Stimulated activated CD4-positive, alpha-beta T cell treated with anti-CD3 and anti-CD28 coated beads, Interleukin-2, amount 100 ng/mL, for 4 hours (primary cell): ENCODE measurements around the gene PRXL2B.
"Not testable (repeated sequence)": the region's sequence is repeated elsewhere in the genome, so short reads cannot be mapped to it uniquely, and the experiment has no call there.

Source experiments
- DNase-seq: peaks from one replicate; pipeline ENCODE4 v3.0.0-alpha.2; 2020; ENCODE audit warnings: low read depth

PRXL2B gene

GRCh38 chr1:2550309-2550861 lies 36.2 kb upstream of the PRXL2B start:
- not testable (repeated sequence) for DNase-seq

- not testable (repeated sequence) for DNase-seq
These were observed 35.0 kb upstream of the PRXL2B start for GRCh38 chr1:2551544-2551943.

- no peak for DNase-seq
These were observed 34.4 kb upstream of the PRXL2B start for GRCh38 chr1:2552189-2552588.

GRCh38 chr1:2553076-2553475 lies 33.5 kb upstream of the PRXL2B start:
- not testable (repeated sequence) for DNase-seq

- no peak for DNase-seq
These were observed 32.5 kb upstream of the PRXL2B start for GRCh38 chr1:2553871-2554620.

- peak; percentile 29 for DNase-seq
These were observed 31.8 kb upstream of the PRXL2B start for GRCh38 chr1:2554621-2555387.

- DNase-seq: peak; percentile 48
These were observed 30.8 kb upstream of the PRXL2B start for GRCh38 chr1:2555634-2556276.

GRCh38 chr1:2556277-2556677 lies 30.3 kb upstream of the PRXL2B start, which contains the start of gene TNFRSF14:
TSS of gene TNFRSF14 (plus strand) at chr1:2556371. CDS start at chr1:2556665, 294 bp downstream.
- peak; percentile 70 for DNase-seq

- DNase-seq: no peak
These were observed 29.7 kb upstream of the PRXL2B start for GRCh38 chr1:2556678-2557481.

- no peak for DNase-seq
These were observed 28.8 kb upstream of the PRXL2B start for GRCh38 chr1:2557482-2558400.

- no peak for DNase-seq
These were observed 28.2 kb upstream of the PRXL2B start for GRCh38 chr1:2558420-2558819.

GRCh38 chr1:2558861-2559260 lies 27.7 kb upstream of the PRXL2B start:
- DNase-seq: no peak

GRCh38 chr1:2559509-2560298 lies 26.9 kb upstream of the PRXL2B start:
- DNase-seq: no peak

GRCh38 chr1:2560299-2561073 lies 26.1 kb upstream of the PRXL2B start:
- no peak for DNase-seq

- DNase-seq: no peak
These were observed 25.1 kb upstream of the PRXL2B start for GRCh38 chr1:2561446-2561845.

GRCh38 chr1:2561898-2562895 lies 24.4 kb upstream of the PRXL2B start:
- no peak for DNase-seq

GRCh38 chr1:2563205-2563604 lies 23.4 kb upstream of the PRXL2B start:
- no peak for DNase-seq
